PC-9 (cell line): ENCODE measurements around the gene PPAN. TPM values are rescaled to one million over a fixed set of nuclear protein-coding genes. Genes with fewer than 3 reads are reported as not detected.

Experiments
- BruUV-seq: library from RNA; stranded (reverse); fragments of 400-500 nt; replicated peaks from 2 replicates; lab custom pipeline; 2021; lab: Mats Ljungman, UMichigan
- CTCF ChIA-PET: fragments of 300-600 bp; sonication (Branson Sonifier 250); formaldehyde crosslinking; loops from one replicate; lab custom pipeline; 2022; ENCODE audit warnings: antibody characterized with exemption; lab: Charles Lee
- POLR2A ChIA-PET: fragments of 300-600 bp; sonication (Branson Sonifier 250); formaldehyde crosslinking; loops from one replicate; lab custom pipeline; 2022; ENCODE audit warnings: antibody characterized with exemption; ENCODE audit not compliant: unreplicated experiment; lab: Charles Lee
- DNase-seq, 2 experiments: peaks; one replicate each; pipeline versions ENCODE4 v3.0.0 to v3.0.0-alpha.2; 2015 to 2022; ENCODE audit warnings: mixed read lengths in 1 of 2
- H2AFZ ChIP-seq: fragments of 200-600 bp; sonication (generic); 2 replicates; pipeline ENCODE4 v1.8.1; 2017; ENCODE audit warnings: antibody characterized with exemption
- H3F3A ChIP-seq: fragments of 200-600 bp; sonication (generic); 2 replicates; pipeline ENCODE4 v1.8.1; 2017; ENCODE audit warnings: antibody characterized with exemption, mild to moderate bottlenecking, low read depth; ENCODE audit not compliant: insufficient read depth
- H3K27ac ChIP-seq: fragments of 200-600 bp; sonication (generic); 2 replicates; pipeline ENCODE4 v1.6.1; 2016; ENCODE audit warnings: mixed run types
- H3K27me3 ChIP-seq: fragments of 200-600 bp; sonication (generic); 2 replicates; pipeline ENCODE4 v1.6.1; 2016; ENCODE audit warnings: low read depth, mixed run types; ENCODE audit not compliant: insufficient read depth
- H3K36me3 ChIP-seq: fragments of 200-600 bp; sonication (generic); 2 replicates; pipeline ENCODE4 v1.6.1; 2016; ENCODE audit warnings: low read depth, mixed run types
- H3K4me1 ChIP-seq: fragments of 200-600 bp; sonication (generic); replicated peaks from 2 replicates; pipeline ENCODE4 v1.6.1; 2016; ENCODE audit warnings: mixed run types; ENCODE audit not compliant: insufficient read depth
- H3K4me2 ChIP-seq: fragments of 200-600 bp; sonication (generic); 2 replicates; pipeline ENCODE4 v1.6.1; 2017; ENCODE audit warnings: mixed run types
- H3K4me3 ChIP-seq: fragments of 200-600 bp; sonication (generic); 2 replicates; pipeline ENCODE4 v1.6.1; 2016; ENCODE audit warnings: mixed run types
- H3K79me2 ChIP-seq: fragments of 200-600 bp; sonication (generic); 2 replicates; pipeline ENCODE4 v1.6.1; 2017; ENCODE audit warnings: low read depth, mixed run types
- H3K9me2 ChIP-seq: fragments of 200-600 bp; sonication (generic); 2 replicates; pipeline ENCODE4 v1.8.1; 2017; ENCODE audit warnings: mild to moderate bottlenecking; ENCODE audit not compliant: insufficient read depth
- H3K9me3 ChIP-seq: fragments of 200-600 bp; sonication (generic); 2 replicates; pipeline ENCODE4 v1.8.1; 2016; ENCODE audit warnings: low read depth; ENCODE audit not compliant: insufficient read depth
- H4K20me1 ChIP-seq: fragments of 200-600 bp; sonication (generic); 2 replicates; pipeline ENCODE4 v1.8.1; 2017; ENCODE audit not compliant: insufficient read depth
- EZH2 ChIP-seq: fragments of 200-600 bp; sonication (generic); IDR thresholded peaks from 2 replicates; pipeline ENCODE4 v1.8.0; 2017; ENCODE audit warnings: antibody characterized with exemption, low read depth
- intact Hi-C: fragments of 100-400 bp; cut with micrococcal nuclease; formaldehyde crosslinking; loops from one replicate; pipeline ENCODE4 v1.10.0; 2022; ENCODE audit not compliant: unreplicated experiment
- total RNA-seq: library from RNA; stranded (reverse); gene quantifications from 2 replicates; pipeline ENCODE4 v1.2.3, GENCODE V29; 2021
- TF ChIP-seq, protein P1 (sequence below): fragments of 200-600 bp; sonication (generic); conservative IDR thresholded peaks from 2 replicates; pipeline ENCODE4 v1.6.1; 2017; ENCODE audit warnings: mixed run types, antibody characterized with exemption, mild to moderate bottlenecking, moderate library complexity

The PPAN gene
- total RNA-seq, 1 experiment from 2014 or later = 41.0 TPM

DNA sequence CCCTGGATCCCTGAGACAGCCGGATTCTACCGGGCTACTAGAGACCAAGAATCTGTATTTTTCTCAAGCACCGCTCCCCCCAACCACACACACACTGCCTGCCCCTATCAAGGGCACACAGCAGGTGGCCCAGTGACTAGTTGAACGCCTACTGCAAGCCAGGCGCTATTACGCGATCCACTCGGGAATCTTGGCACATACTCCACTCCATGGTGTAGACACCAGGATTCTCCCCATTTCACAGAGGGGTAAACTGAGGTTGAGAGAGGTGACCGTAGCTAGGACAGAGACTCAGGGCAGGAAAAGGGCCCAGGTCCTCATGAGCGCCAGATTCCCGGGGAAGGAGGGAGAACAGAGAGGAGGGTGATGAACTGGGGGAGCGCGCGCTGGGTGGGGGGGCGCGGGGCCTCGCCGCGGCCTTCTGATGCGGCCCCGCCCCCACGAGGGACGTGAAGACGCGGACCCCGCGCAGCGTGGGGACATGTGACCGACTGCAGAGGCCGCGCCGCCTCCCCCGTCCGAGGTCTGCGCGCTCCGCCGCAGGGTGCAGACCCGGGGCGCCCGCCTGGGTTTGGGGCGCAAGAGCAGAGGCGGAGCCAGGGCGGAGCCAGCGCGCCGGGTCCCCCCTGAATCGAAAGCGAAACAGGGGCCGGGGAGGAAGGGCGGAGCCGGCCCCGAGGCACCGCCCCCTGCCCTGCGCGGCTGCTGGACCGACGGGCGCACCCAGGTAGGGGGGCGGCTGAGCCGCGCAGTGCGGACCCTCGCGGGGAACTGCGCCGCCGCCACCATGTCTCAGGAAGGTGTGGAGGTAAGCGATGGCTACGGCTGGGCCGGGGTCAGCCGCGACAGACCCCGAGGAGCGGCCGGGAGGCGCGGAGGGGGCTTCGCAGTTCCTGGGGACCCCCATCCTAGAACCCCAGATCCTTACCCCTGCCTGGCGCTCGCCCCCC, 20.2 kb upstream of the PPAN start, which contains the start of gene SHFL:
Gene SHFL, plus strand, starts transcription at position 677 of the 950 bp plus-strand sequence. Its CDS starts 111 bp downstream, at position 788.
- H3K79me2 ChIP-seq = no peaks in the 10 kb centered on the region
- TF ChIP-seq EZH2 = no peak
- TF ChIP-seq, protein P1, sequence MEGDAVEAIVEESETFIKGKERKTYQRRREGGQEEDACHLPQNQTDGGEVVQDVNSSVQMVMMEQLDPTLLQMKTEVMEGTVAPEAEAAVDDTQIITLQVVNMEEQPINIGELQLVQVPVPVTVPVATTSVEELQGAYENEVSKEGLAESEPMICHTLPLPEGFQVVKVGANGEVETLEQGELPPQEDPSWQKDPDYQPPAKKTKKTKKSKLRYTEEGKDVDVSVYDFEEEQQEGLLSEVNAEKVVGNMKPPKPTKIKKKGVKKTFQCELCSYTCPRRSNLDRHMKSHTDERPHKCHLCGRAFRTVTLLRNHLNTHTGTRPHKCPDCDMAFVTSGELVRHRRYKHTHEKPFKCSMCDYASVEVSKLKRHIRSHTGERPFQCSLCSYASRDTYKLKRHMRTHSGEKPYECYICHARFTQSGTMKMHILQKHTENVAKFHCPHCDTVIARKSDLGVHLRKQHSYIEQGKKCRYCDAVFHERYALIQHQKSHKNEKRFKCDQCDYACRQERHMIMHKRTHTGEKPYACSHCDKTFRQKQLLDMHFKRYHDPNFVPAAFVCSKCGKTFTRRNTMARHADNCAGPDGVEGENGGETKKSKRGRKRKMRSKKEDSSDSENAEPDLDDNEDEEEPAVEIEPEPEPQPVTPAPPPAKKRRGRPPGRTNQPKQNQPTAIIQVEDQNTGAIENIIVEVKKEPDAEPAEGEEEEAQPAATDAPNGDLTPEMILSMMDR = no peak
- DNase-seq = peak; percentile 46 to 78
- peak within 1 kb of the TSS; percentile 100 for H2AFZ ChIP-seq
- intact Hi-C loops = no loop called here
- H3K9me2 ChIP-seq = no peaks in the 10 kb centered on the region
- no peaks in the 10 kb centered on the region for H3K4me1 ChIP-seq
- peaks cover 30% of the 10 kb centered on the region; the same call in 1 of the 2 replicates for H3F3A ChIP-seq
- no peak within 1 kb of the TSS for H3K27ac ChIP-seq
- no peaks in the 10 kb centered on the region for H3K27me3 ChIP-seq
- POLR2A ChIA-PET = no interaction called here
- peak within 1 kb of the TSS; percentile 99 for H3K4me2 ChIP-seq
- no peaks in the 10 kb centered on the region for H4K20me1 ChIP-seq
- H3K9me3 ChIP-seq = no peaks in the 10 kb centered on the region
- CTCF ChIA-PET = no interaction called here
- no TSS peak for BruUV-seq
- H3K4me3 ChIP-seq = peak within 1 kb of the TSS; percentile 97
- H3K36me3 ChIP-seq = no peaks in the 10 kb centered on the region

DNA sequence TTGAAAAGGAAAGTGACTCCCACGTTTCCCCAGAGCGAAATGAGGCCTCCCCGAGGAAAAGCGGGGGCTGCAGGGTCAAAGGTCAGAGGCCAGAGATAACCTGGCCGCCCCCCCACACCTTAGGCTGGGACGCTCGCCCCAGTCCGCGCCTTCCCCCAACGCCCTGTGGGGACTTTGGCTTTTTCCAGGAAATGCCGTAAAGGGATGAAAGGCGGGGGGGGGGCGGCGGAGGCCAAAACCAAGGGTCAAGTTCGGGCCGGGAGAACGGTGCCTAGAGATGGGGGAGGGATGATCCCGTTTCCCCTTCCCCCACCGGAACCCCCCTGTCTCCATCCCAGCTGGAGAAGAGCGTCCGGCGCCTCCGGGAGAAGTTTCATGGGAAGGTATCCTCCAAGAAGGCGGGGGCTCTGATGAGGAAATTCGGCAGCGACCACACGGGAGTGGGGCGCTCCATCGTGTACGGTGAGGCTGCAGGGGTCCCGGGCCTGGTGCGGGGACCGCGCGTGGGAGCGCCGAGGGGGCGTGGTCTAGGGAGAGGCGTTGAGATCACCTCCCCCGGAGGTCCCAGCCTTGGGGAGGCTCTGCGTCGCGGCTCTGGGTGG, 19.5 kb upstream of the PPAN start:
- Histone ChIP-seq H3K9me2 (no peaks in the 10 kb centered on the region), H3K9me3 (no peaks in the 10 kb centered on the region), H2AFZ (peak overlapping the region; percentile 100), H3K27me3 (no peaks in the 10 kb centered on the region), H3K4me2 (peak overlapping the region; percentile 99), H3K79me2 (no peaks in the 10 kb centered on the region), H3K27ac (no peak overlapping the region), H3K4me1 (no peaks in the 10 kb centered on the region), H3K36me3 (no peaks in the 10 kb centered on the region), H3F3A (peaks cover 30% of the 10 kb centered on the region; the same call in 1 of the 2 replicates), H3K4me3 (peak overlapping the region; percentile 97), H4K20me1 (no peaks in the 10 kb centered on the region)
- no TSS peak for BruUV-seq
- DNase-seq = no peak
- CTCF ChIA-PET = no interaction called here
- intact Hi-C loops = no loop called here
- TF ChIP-seq, protein P1 = no peak
- no peak for TF ChIP-seq EZH2
- POLR2A ChIA-PET = no interaction called here

DNA sequence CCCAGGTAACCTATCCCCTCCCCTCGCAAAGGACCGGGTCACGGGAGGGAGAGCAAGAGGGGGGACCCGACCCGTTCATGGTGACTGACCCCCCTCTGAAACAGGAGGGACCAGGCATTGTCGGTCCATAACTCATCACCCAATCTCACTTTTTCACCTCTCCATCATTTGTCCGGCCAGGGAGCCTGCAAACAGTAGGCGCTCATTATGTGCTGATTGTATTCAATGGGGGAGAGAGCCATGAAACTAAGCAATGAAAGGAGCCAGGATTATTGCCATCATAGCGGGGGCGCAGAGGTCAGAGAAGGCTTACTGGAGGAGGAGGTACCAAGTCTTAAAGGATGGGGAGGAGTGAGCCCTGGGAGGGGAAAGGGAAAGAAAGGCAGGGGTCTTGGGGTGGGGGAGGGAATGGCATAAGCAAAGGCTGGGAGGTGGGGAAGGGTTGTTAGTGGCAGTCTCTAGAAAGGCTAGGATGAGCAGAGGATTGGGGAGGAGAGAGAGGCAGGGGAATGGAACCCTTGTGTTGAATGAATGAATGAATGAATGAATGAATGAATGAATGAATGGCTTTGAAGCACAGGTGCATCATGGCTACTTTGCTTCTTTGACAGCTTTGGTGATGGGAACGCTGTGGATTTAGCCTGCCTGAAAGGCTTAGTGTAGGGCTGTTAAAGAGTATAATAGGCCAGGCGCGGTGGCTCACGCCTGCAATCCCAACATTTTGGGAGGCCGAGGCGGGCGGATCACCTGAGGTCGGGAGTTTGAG, 18.7 kb upstream of the PPAN start:
- no peak for TF ChIP-seq EZH2
- TF ChIP-seq, protein P1 = no peak
- H2AFZ ChIP-seq = no peak overlapping the region
- peak overlapping the region; percentile 99 for H3K4me2 ChIP-seq
- no peaks in the 10 kb centered on the region for H3K36me3 ChIP-seq
- no peaks in the 10 kb centered on the region for H3K4me1 ChIP-seq
- no peak overlapping the region; the same call in 1 of the 2 replicates for H3K4me3 ChIP-seq
- DNase-seq = no peak
- CTCF ChIA-PET = no interaction called here
- BruUV-seq = no TSS peak
- no peaks in the 10 kb centered on the region for H3K9me3 ChIP-seq
- peaks cover 30% of the 10 kb centered on the region; the same call in 1 of the 2 replicates for H3F3A ChIP-seq
- no peaks in the 10 kb centered on the region for H3K79me2 ChIP-seq
- no peaks in the 10 kb centered on the region for H3K9me2 ChIP-seq
- H4K20me1 ChIP-seq = no peaks in the 10 kb centered on the region
- intact Hi-C loops = no loop called here
- POLR2A ChIA-PET = no interaction called here
- H3K27me3 ChIP-seq = no peaks in the 10 kb centered on the region
- H3K27ac ChIP-seq = no peak overlapping the region
